ENCODE measurements around the gene ANKRD13A. TPM values are rescaled to one million over a fixed set of nuclear protein-coding genes. Genes with fewer than 3 reads are reported as not detected.

The ANKRD13A gene
- total and polyA plus RNA-seq, 4 donors, result 16.5 to 61.9 (median 37.3) TPM

- Histone ChIP-seq H3K9me3 (ENCODE audit: control insufficient read depth, low read length) (no peaks in the 10 kb centered on the region), H3K4me1 (ENCODE audit: control insufficient read depth in 1 of 2, insufficient read depth in 2 of 2, low read length in 2 of 2) (peaks cover 0 to 2% of the 10 kb centered on the region in 2 donors), H3K27ac (ENCODE audit: low read depth in 1 of 2, low read length in 2 of 2) (peak overlapping the region in 1 of 2 donors; percentile 92), H3K4me3 (ENCODE audit: low read length in 2 of 2) (no peak overlapping the region), H3K36me3 (ENCODE audit: control insufficient read depth in 1 of 2, insufficient read depth in 2 of 2, low read length in 1 of 2) (peaks cover 2 to 9% of the 10 kb centered on the region in 2 donors), H3K27me3 (ENCODE audit: control insufficient read depth in 1 of 2, insufficient read depth in 2 of 2, low read length in 1 of 2) (no peaks in the 10 kb centered on the region)
- intact Hi-C loops (cut with DNase I), result no loop called here
- DNase-seq, result no peak
- 54 to 55% methylated on average over 5 of the region's 5 CpGs for WGBS, 2 donors
- no peak for ATAC-seq (ENCODE audit: low FRiP score)
Measured at GRCh38 chr12:110023059-110023980, 24.1 kb downstream of the ANKRD13A start.

GRCh38 chr12:110024051-110024450, 24.8 kb downstream of the ANKRD13A start:
- DNase-seq (no peak), ATAC-seq (ENCODE audit: low FRiP score) (no peak)
- Histone ChIP-seq H3K36me3 (ENCODE audit: control insufficient read depth in 1 of 2, insufficient read depth in 2 of 2, low read length in 1 of 2) (peaks cover 2 to 10% of the 10 kb centered on the region in 2 donors), H3K4me1 (ENCODE audit: control insufficient read depth in 1 of 2, insufficient read depth in 2 of 2, low read length in 2 of 2) (peaks cover 0 to 2% of the 10 kb centered on the region in 2 donors), H3K27ac (ENCODE audit: low read depth in 1 of 2, low read length in 2 of 2) (no peak overlapping the region), H3K4me3 (ENCODE audit: low read length in 2 of 2) (no peak overlapping the region), H3K27me3 (ENCODE audit: control insufficient read depth in 1 of 2, insufficient read depth in 2 of 2, low read length in 1 of 2) (no peaks in the 10 kb centered on the region), H3K9me3 (ENCODE audit: control insufficient read depth, low read length) (no peaks in the 10 kb centered on the region)
- intact Hi-C loops (cut with DNase I), result no loop called here
- 84% methylated on average over 2 of the region's 2 CpGs for WGBS, 2 donors

- ATAC-seq (ENCODE audit: low FRiP score) (no peak), DNase-seq (no peak)
- peaks cover 4 to 12% of the 10 kb centered on the region in 2 donors for H3K36me3 ChIP-seq (ENCODE audit: control insufficient read depth in 1 of 2, insufficient read depth in 2 of 2, low read length in 1 of 2)
- no peaks in the 10 kb centered on the region for H3K4me1 ChIP-seq (ENCODE audit: control insufficient read depth in 1 of 2, insufficient read depth in 2 of 2, low read length in 2 of 2)
- WGBS, 2 donors, result 72 to 77% methylated on average over 6 of the region's 6 CpGs
- no peak overlapping the region for H3K27ac ChIP-seq (ENCODE audit: low read depth in 1 of 2, low read length in 2 of 2)
- no peaks in the 10 kb centered on the region for H3K27me3 ChIP-seq (ENCODE audit: control insufficient read depth in 1 of 2, insufficient read depth in 2 of 2, low read length in 1 of 2)
- no peaks in the 10 kb centered on the region for H3K9me3 ChIP-seq (ENCODE audit: control insufficient read depth, low read length)
- H3K4me3 ChIP-seq (ENCODE audit: low read length in 2 of 2), result no peak overlapping the region
- intact Hi-C loops (cut with DNase I), result no loop called here
Measured at GRCh38 chr12:110028323-110028722, 29.1 kb downstream of the ANKRD13A start.

GRCh38 chr12:110029290-110029815, 30.1 kb downstream of the ANKRD13A start:
- intact Hi-C loops (cut with DNase I), result no loop called here
- Histone ChIP-seq H3K36me3 (ENCODE audit: control insufficient read depth in 1 of 2, insufficient read depth in 2 of 2, low read length in 1 of 2) (peaks cover 4 to 12% of the 10 kb centered on the region in 2 donors), H3K27ac (ENCODE audit: low read depth in 1 of 2, low read length in 2 of 2) (no peak overlapping the region), H3K4me1 (ENCODE audit: control insufficient read depth in 1 of 2, insufficient read depth in 2 of 2, low read length in 2 of 2) (no peaks in the 10 kb centered on the region), H3K9me3 (ENCODE audit: control insufficient read depth, low read length) (no peaks in the 10 kb centered on the region), H3K27me3 (ENCODE audit: control insufficient read depth in 1 of 2, insufficient read depth in 2 of 2, low read length in 1 of 2) (no peaks in the 10 kb centered on the region), H3K4me3 (ENCODE audit: low read length in 2 of 2) (no peak overlapping the region)
- ATAC-seq (ENCODE audit: low FRiP score) (no peak), DNase-seq (no peak)
- 79 to 83% methylated on average over 2 of the region's 2 CpGs for WGBS, 2 donors

- no peaks in the 10 kb centered on the region for H3K27me3 ChIP-seq (ENCODE audit: control insufficient read depth in 1 of 2, insufficient read depth in 2 of 2, low read length in 1 of 2)
- ATAC-seq (ENCODE audit: low FRiP score), result no peak
- WGBS, 2 donors, result 94 to 95% methylated on average over 3 of the region's 3 CpGs
- H3K4me3 ChIP-seq (ENCODE audit: low read length in 2 of 2), result no peak overlapping the region
- H3K4me1 ChIP-seq (ENCODE audit: control insufficient read depth in 1 of 2, insufficient read depth in 2 of 2, low read length in 2 of 2), result no peaks in the 10 kb centered on the region
- no peak overlapping the region for H3K27ac ChIP-seq (ENCODE audit: low read depth in 1 of 2, low read length in 2 of 2)
- intact Hi-C loops (cut with DNase I), result no loop called here
- no peaks in the 10 kb centered on the region for H3K9me3 ChIP-seq (ENCODE audit: control insufficient read depth, low read length)
- H3K36me3 ChIP-seq (ENCODE audit: control insufficient read depth in 1 of 2, insufficient read depth in 2 of 2, low read length in 1 of 2), result peaks cover 6 to 7% of the 10 kb centered on the region in 2 donors
- DNase-seq, result no peak
Measured at GRCh38 chr12:110033888-110034287, 34.7 kb downstream of the ANKRD13A start.

GRCh38 chr12:110035534-110036104, 36.4 kb downstream of the ANKRD13A start:
- intact Hi-C loops (cut with DNase I), result loop anchor here in 1 of 2 donors (5.0 kb wide), 1 partner anchor 33 kb away; no protein-coding TSS in a partner anchor
- Histone ChIP-seq H3K36me3 (ENCODE audit: control insufficient read depth in 1 of 2, insufficient read depth in 2 of 2, low read length in 1 of 2) (peaks cover 3 to 6% of the 10 kb centered on the region in 2 donors), H3K4me3 (ENCODE audit: low read length in 2 of 2) (no peak overlapping the region), H3K9me3 (ENCODE audit: control insufficient read depth, low read length) (no peaks in the 10 kb centered on the region), H3K4me1 (ENCODE audit: control insufficient read depth in 1 of 2, insufficient read depth in 2 of 2, low read length in 2 of 2) (peaks cover 0 to 5% of the 10 kb centered on the region in 2 donors), H3K27ac (ENCODE audit: low read depth in 1 of 2, low read length in 2 of 2) (no peak overlapping the region), H3K27me3 (ENCODE audit: control insufficient read depth in 1 of 2, insufficient read depth in 2 of 2, low read length in 1 of 2) (no peaks in the 10 kb centered on the region)
- no peak for ATAC-seq (ENCODE audit: low FRiP score)
- WGBS, 2 donors, result 86 to 87% methylated on average over 7 of the region's 7 CpGs
- no peak for DNase-seq

DNA sequence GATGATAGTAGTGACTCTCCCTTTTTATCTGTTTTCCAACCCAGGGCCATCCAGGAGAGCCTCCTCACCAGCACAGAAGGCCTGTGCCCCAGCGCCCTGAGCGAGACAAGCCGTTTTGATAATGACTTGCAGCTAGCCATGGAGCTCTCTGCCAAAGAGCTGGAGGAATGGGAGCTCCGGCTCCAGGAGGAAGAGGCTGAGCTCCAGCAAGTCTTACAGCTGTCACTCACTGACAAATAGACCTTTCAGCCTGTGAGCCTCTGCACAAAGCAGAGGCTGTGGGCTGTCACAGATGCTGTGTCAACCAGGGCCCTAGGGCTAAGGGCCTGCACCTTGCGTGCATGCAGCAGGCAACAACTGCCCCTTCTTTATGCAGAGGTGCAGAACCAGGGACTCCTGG, 38.1 kb downstream of the ANKRD13A start:
- H3K4me3 ChIP-seq (ENCODE audit: low read length in 2 of 2), result no peak overlapping the region
- no peak for ATAC-seq (ENCODE audit: low FRiP score)
- intact Hi-C loops (cut with DNase I), result loop anchor here in 1 of 2 donors (5.0 kb wide), 1 partner anchor 35 kb away; no protein-coding TSS in a partner anchor
- peaks cover 3 to 6% of the 10 kb centered on the region in 2 donors for H3K36me3 ChIP-seq (ENCODE audit: control insufficient read depth in 1 of 2, insufficient read depth in 2 of 2, low read length in 1 of 2)
- WGBS, 2 donors, result 73 to 79% methylated on average over 5 of the region's 5 CpGs
- DNase-seq, result no peak
- H3K27me3 ChIP-seq (ENCODE audit: control insufficient read depth in 1 of 2, insufficient read depth in 2 of 2, low read length in 1 of 2), result no peaks in the 10 kb centered on the region
- peak overlapping the region in 1 of 2 donors; percentile 50 for H3K27ac ChIP-seq (ENCODE audit: low read depth in 1 of 2, low read length in 2 of 2)
- no peaks in the 10 kb centered on the region for H3K9me3 ChIP-seq (ENCODE audit: control insufficient read depth, low read length)
- H3K4me1 ChIP-seq (ENCODE audit: control insufficient read depth in 1 of 2, insufficient read depth in 2 of 2, low read length in 2 of 2), result peaks cover 0 to 5% of the 10 kb centered on the region in 2 donors

GRCh38 chr12:110038741-110039084, 39.5 kb downstream of the ANKRD13A start:
- no peaks in the 10 kb centered on the region for H3K9me3 ChIP-seq (ENCODE audit: control insufficient read depth, low read length)
- peak overlapping the region; percentile 83 to 98 for H3K27ac ChIP-seq (ENCODE audit: low read depth in 1 of 2, low read length in 2 of 2)
- intact Hi-C loops (cut with DNase I), result loop anchor here in 1 of 2 donors (5.0 kb wide), 1 partner anchor 36 kb away; no protein-coding TSS in a partner anchor
- ATAC-seq (ENCODE audit: low FRiP score) (no peak), DNase-seq (no peak)
- peaks cover 3 to 6% of the 10 kb centered on the region in 2 donors for H3K36me3 ChIP-seq (ENCODE audit: control insufficient read depth in 1 of 2, insufficient read depth in 2 of 2, low read length in 1 of 2)
- 20 to 21% methylated on average over 5 of the region's 5 CpGs for whole genome bisulfite sequencing, 2 donors
- no peaks in the 10 kb centered on the region for H3K27me3 ChIP-seq (ENCODE audit: control insufficient read depth in 1 of 2, insufficient read depth in 2 of 2, low read length in 1 of 2)
- H3K4me3 ChIP-seq (ENCODE audit: low read length in 2 of 2), result no peak overlapping the region
- peaks cover 0 to 5% of the 10 kb centered on the region in 2 donors for H3K4me1 ChIP-seq (ENCODE audit: control insufficient read depth in 1 of 2, insufficient read depth in 2 of 2, low read length in 2 of 2)
